PFSK-1 (cell line): ENCODE data around the gene FRRS1L.

Source experiments
- FOXP2 ChIP-seq: optimal IDR thresholded peaks from 2 replicates; pipeline ENCODE3; 2011; ENCODE audit warnings: borderline replicate concordance, control low read depth, inconsistent platforms; ENCODE audit not compliant: insufficient read depth; ENCODE audit errors: extremely low read length, extremely low read depth
- POLR2AphosphoS5 ChIP-seq: IDR thresholded peaks from 2 replicates; pipeline ENCODE4 v1.6.1; 2012; ENCODE audit warnings: low read depth, mild to moderate bottlenecking, control low read depth, low read length, moderate library complexity
- SIN3A ChIP-seq: IDR thresholded peaks from 2 replicates; pipeline ENCODE4 v1.6.1; 2012; ENCODE audit warnings: mild to moderate bottlenecking, low read length, moderate library complexity, borderline replicate concordance; ENCODE audit not compliant: insufficient read depth
- TAF1 ChIP-seq: IDR thresholded peaks from 2 replicates; pipeline ENCODE4 v1.6.1; 2012; ENCODE audit warnings: low read length, control low read depth, borderline replicate concordance; ENCODE audit not compliant: insufficient read depth
- TF ChIP-seq, protein P1 (sequence below), 2 experiments: IDR thresholded peaks; 2 replicates each; pipeline versions ENCODE4 v1.6.1 to v1.8.0; 2011 to 2012; ENCODE audit warnings: low read depth in 2 of 2, low read length in 2 of 2, control low read depth in 1 of 2, inconsistent platforms in 1 of 2, mild to moderate bottlenecking in 1 of 2, moderate library complexity in 1 of 2; ENCODE audit not compliant: insufficient read depth in 1 of 2

Gene FRRS1L

GRCh38 chr9:109100543-109101201 lies 66.4 kb downstream of the FRRS1L start:
- TF ChIP-seq FOXP2 (no peak), SIN3A (no peak), POLR2AphosphoS5 (no peak), TAF1 (no peak)
- TF ChIP-seq, protein P1, sequence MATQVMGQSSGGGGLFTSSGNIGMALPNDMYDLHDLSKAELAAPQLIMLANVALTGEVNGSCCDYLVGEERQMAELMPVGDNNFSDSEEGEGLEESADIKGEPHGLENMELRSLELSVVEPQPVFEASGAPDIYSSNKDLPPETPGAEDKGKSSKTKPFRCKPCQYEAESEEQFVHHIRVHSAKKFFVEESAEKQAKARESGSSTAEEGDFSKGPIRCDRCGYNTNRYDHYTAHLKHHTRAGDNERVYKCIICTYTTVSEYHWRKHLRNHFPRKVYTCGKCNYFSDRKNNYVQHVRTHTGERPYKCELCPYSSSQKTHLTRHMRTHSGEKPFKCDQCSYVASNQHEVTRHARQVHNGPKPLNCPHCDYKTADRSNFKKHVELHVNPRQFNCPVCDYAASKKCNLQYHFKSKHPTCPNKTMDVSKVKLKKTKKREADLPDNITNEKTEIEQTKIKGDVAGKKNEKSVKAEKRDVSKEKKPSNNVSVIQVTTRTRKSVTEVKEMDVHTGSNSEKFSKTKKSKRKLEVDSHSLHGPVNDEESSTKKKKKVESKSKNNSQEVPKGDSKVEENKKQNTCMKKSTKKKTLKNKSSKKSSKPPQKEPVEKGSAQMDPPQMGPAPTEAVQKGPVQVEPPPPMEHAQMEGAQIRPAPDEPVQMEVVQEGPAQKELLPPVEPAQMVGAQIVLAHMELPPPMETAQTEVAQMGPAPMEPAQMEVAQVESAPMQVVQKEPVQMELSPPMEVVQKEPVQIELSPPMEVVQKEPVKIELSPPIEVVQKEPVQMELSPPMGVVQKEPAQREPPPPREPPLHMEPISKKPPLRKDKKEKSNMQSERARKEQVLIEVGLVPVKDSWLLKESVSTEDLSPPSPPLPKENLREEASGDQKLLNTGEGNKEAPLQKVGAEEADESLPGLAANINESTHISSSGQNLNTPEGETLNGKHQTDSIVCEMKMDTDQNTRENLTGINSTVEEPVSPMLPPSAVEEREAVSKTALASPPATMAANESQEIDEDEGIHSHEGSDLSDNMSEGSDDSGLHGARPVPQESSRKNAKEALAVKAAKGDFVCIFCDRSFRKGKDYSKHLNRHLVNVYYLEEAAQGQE (IDR thresholded peaks at IDR 0.05; ENCODE audit: insufficient read depth in 1 of 2, low read depth in 2 of 2, low read length in 2 of 2), result no peak

DNA sequence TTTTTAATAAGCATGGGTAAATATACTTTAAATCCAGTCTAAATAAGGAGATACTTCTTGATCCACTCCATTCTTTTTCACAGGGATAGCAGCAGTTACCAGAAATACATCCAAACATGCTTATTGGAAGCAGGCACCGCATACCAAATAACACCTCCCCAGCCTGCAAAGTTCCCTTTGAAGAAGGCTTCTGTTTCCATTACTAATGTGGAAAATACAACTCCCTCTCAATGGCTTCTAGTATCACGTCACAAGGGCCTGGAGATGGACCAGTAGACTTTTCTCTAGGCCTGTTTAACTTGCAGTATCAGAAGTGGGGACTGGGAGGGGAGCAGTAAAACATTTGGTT lies 68.1 kb downstream of the FRRS1L start:
- TF ChIP-seq TAF1 (no peak), POLR2AphosphoS5 (no peak), FOXP2 (no peak), SIN3A (no peak)
- TF ChIP-seq, protein P1 (IDR thresholded peaks at IDR 0.05; ENCODE audit: insufficient read depth in 1 of 2, low read depth in 2 of 2, low read length in 2 of 2), result no peak

DNA sequence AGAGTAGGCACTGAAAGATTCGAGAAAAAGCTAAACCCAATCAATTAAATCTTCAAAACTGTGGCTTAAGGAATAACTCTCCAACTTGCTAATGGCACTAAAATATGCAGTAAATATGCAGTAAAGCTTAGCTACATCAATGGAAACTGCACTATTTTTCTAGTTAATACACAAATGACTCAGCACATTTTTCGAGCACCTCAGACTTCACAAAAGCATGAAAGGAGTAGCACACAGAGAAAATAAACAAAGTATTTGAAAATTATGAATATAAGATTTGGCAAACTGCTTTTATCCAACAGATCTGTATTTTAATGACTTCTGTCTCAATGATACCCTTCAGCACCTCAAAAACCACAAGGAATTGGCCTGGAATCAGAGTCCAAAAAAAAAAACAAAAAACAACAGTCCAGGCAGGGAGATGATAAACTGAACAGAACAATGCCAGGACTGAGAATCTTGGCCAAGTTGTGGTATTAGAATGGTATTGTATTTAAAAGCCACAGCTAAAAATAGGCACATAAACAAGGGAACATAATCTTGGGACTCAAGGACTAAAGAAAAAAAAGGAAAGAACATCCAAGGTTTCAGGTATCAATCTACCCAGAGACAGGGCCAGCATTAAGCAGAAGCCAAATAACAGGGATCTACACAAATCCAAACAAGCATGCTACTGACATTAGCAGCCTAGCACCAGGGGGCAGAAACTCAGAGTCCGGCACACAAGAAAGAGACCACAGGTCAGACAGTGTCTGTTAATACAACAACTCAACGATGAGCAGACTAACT lies 68.7 kb downstream of the FRRS1L start:
- TF ChIP-seq, protein P1 (IDR thresholded peaks at IDR 0.05; ENCODE audit: insufficient read depth in 1 of 2, low read depth in 2 of 2, low read length in 2 of 2), result no peak
- TF ChIP-seq FOXP2 (no peak), SIN3A (no peak)

DNA sequence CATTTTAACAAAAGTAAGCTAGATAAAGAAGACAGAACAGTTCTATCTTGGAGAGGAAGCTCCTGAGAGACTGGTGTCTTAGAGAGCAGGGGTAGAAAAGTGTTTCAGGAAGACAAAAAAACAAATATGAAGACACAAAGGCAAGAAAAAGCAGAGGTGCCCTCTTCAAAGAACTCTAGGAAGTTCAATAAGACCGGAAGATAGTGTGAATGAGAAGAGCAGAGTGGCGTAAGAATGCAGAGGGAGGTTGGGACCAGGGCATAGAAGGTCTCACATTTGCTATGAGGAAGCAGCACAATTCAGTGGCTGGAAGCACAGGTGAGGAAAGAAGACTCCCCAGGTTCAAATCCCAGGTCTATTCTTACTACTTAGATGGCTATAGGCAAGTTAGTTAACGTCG lies 69.9 kb downstream of the FRRS1L start:
- TF ChIP-seq, protein P1 (IDR thresholded peaks at IDR 0.05; ENCODE audit: insufficient read depth in 1 of 2, low read depth in 2 of 2, low read length in 2 of 2), result no peak
- no peak for TF ChIP-seq POLR2AphosphoS5
- no peak for TF ChIP-seq TAF1
- TF ChIP-seq SIN3A, result no peak
- no peak for TF ChIP-seq FOXP2
